Colonic mucosa (tissue), 4 donors: ENCODE data around the gene ATG16L1. TPM values are rescaled to one million over a fixed set of nuclear protein-coding genes. Genes with fewer than 3 reads are reported as not detected.
A peak's percentile ranks its signal among the peaks of the same experiment; 100 is the strongest.

Experiments used
- DNase-seq: peaks from one replicate; pipeline ENCODE4 v3.0.0-alpha.2; 2020
- H3K27ac ChIP-seq: fragments of 200-600 bp; one replicate; pipeline ENCODE4 v1.8.0; 2021
- H3K27me3 ChIP-seq: fragments of 200-600 bp; one replicate; pipeline ENCODE4 v1.8.0; 2021
- H3K36me3 ChIP-seq: fragments of 200-600 bp; one replicate; pipeline ENCODE4 v1.8.0; 2021
- H3K4me1 ChIP-seq: fragments of 200-600 bp; one replicate; pipeline ENCODE4 v1.8.0; 2021; ENCODE audit warnings: mild to moderate bottlenecking
- H3K4me3 ChIP-seq: fragments of 200-600 bp; one replicate; pipeline ENCODE4 v1.8.0; 2021
- H3K9ac ChIP-seq, 2 donors: one replicate each; pipeline ENCODE4 v1.7.0; 2013; ENCODE audit warnings: control low read depth in 2 of 2, low read depth in 2 of 2, low read length in 2 of 2
- H3K9me3 ChIP-seq: fragments of 200-600 bp; one replicate; pipeline ENCODE4 v1.8.0; 2021
- intact Hi-C: fragments of 100-400 bp; cut with DNase I; formaldehyde crosslinking; loops from one replicate; pipeline ENCODE4 v1.14.1; 2022
- total RNA-seq, 2 donors: library from RNA; stranded (reverse); fragmentation: NEBNext Ultra II Directional in 1 of 2; extraction: Animal tissue kit (Norgen Biotek cat#: 25700) in 1 of 2; gene quantifications; one replicate each; pipeline ENCODE4 v1.2.1, GENCODE V29; 2021
- TF ChIP-seq, protein P1 (sequence below): fragments of 200-600 bp; IDR thresholded peaks from one replicate; pipeline ENCODE4 v1.8.0; 2022; ENCODE audit warnings: antibody characterized with exemption, mild to moderate bottlenecking
- donor health status: healthy.
- donor health status: DM: no; HTN: no; CAD: no.
- donor health status: DM: no; HTN: no; CAD: no.

ATG16L1 gene
- total RNA-seq, 2 donors from 2014 or later = 32.1 to 36.3 TPM

DNA sequence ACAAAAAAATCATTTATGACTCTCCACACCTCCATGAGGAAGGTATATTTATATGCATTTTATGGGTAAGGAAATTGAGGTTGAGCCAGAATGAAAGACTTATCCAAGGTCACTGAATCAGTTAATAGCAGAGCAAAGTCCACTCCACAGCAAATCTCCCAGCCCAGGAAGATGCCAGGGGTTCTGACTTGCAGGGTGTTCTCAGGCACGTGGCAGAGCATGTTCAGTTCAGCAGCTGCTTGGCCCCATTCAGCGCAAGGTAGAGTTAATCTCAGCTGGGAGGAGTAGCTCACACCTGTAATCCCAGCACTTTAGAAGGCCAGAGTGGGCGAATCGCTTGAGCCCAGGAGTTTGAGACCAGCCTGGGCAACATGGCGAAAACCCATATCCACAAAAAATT is 85.1 kb downstream of the ATG16L1 start:
- Histone ChIP-seq H3K27ac (no peak overlapping the region), H3K9ac (no peak overlapping the region), H3K36me3 (no peaks in the 10 kb centered on the region), H3K27me3 (no peaks in the 10 kb centered on the region), H3K4me3 (no peak overlapping the region), H3K9me3 (no peaks in the 10 kb centered on the region), H3K4me1 (no peaks in the 10 kb centered on the region)
- intact Hi-C loops = no loop called here
- peak; percentile 76 for DNase-seq
- TF ChIP-seq, protein P1, sequence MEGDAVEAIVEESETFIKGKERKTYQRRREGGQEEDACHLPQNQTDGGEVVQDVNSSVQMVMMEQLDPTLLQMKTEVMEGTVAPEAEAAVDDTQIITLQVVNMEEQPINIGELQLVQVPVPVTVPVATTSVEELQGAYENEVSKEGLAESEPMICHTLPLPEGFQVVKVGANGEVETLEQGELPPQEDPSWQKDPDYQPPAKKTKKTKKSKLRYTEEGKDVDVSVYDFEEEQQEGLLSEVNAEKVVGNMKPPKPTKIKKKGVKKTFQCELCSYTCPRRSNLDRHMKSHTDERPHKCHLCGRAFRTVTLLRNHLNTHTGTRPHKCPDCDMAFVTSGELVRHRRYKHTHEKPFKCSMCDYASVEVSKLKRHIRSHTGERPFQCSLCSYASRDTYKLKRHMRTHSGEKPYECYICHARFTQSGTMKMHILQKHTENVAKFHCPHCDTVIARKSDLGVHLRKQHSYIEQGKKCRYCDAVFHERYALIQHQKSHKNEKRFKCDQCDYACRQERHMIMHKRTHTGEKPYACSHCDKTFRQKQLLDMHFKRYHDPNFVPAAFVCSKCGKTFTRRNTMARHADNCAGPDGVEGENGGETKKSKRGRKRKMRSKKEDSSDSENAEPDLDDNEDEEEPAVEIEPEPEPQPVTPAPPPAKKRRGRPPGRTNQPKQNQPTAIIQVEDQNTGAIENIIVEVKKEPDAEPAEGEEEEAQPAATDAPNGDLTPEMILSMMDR = no peak

DNA sequence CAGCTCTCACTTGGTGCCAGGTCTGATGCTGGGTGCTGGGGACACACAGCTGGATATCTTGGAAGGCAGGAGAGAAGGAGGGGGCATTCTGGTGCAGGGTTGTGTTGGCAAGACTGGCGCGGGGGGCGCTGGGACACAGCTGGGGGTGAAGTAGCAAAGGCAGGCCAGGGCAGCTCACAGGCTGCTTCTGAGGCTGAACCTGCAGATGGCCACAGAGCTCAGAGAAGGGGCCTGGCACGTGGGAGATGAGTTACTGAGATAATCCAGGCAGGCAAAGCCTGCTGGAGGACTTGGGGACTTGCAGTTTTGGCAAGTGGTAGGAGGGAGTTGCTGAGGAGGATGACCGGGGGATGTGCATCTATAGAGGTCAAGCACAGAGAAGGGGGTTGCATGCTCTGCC is 86.6 kb downstream of the ATG16L1 start:
- no peaks in the 10 kb centered on the region for H3K9me3 ChIP-seq
- H3K27ac ChIP-seq = no peak overlapping the region
- no peaks in the 10 kb centered on the region for H3K4me1 ChIP-seq
- H3K9ac ChIP-seq = no peak overlapping the region
- DNase-seq = no peak
- H3K36me3 ChIP-seq = no peaks in the 10 kb centered on the region
- intact Hi-C loops = no loop called here
- TF ChIP-seq, protein P1 = no peak
- H3K4me3 ChIP-seq = no peak overlapping the region
- H3K27me3 ChIP-seq = no peaks in the 10 kb centered on the region

DNA sequence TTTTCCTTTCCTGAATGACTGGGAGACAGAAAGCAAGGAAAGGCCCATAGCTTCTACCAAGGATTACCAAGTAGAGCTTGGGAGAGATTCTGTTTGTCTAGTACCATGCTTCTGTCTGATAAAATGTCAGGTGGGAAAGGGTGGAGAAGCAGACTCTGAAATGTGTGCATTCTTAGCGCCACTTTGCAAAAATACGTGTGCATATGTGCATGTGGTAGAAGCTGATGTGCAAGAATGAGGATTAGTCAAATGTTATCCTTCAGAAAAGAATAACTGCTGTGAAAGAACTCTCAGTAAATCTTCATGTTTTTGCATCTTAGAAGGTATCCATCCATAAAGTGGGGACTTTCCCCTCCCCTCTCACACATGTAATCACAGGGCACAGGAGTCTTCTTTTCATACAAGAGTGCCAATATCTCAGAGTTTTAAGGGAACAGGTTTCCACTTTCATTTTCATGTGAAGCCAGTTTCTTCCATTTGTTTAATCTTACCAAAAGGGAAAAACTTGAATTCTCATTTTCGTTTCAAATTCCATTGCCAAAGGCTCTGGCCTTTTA is 87.4 kb downstream of the ATG16L1 start:
- TF ChIP-seq, protein P1 = no peak
- H3K4me3 ChIP-seq = no peak overlapping the region
- no peak overlapping the region for H3K27ac ChIP-seq
- no peaks in the 10 kb centered on the region for H3K27me3 ChIP-seq
- no peaks in the 10 kb centered on the region for H3K9me3 ChIP-seq
- no peaks in the 10 kb centered on the region for H3K36me3 ChIP-seq
- DNase-seq = no peak
- H3K9ac ChIP-seq = no peak overlapping the region
- no peaks in the 10 kb centered on the region for H3K4me1 ChIP-seq
- intact Hi-C loops = no loop called here

DNA sequence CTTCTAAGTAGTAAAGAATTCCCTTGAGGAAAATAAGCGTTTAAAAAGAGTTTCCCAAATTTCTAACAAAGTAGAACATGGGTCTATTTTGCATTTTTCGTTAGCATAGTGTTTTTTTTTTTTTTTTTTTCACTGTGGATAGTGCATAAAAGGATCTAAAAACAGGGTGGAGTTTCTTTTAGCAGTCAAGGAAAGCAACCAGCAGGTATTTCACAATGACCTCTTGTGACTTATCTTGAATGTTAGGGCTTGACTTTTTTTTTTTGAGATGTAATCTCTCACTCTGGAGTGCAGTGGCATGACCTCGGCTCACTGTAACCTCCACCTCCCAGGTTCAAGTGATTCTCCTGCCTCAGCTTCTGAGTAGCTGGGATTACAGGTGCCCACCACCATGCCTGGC is 88.0 kb downstream of the ATG16L1 start:
- H3K9ac ChIP-seq = no peak overlapping the region
- no peaks in the 10 kb centered on the region for H3K9me3 ChIP-seq
- H3K36me3 ChIP-seq = no peaks in the 10 kb centered on the region
- no peak overlapping the region for H3K27ac ChIP-seq
- TF ChIP-seq, protein P1 = no peak
- H3K4me3 ChIP-seq = no peak overlapping the region
- no peak for DNase-seq
- intact Hi-C loops = no loop called here
- no peaks in the 10 kb centered on the region for H3K4me1 ChIP-seq
- H3K27me3 ChIP-seq = no peaks in the 10 kb centered on the region

DNA sequence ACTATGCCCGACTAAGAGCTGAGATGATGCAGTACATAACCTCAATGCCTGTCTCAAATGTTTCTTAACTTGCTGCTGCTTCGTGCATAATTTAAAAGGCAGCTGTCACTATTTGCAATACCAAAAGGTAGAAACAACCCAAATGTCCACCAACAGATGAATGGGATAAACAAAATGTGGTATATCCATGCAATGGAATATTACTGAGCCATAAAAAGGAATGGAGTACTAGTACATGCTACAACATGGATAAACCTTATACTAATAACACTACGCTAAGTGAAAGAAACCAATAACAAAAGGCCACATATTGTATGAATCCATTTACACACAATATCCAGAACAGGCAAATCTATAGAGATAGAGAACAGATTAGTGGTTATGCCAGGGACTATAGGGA is 89.8 kb downstream of the ATG16L1 start:
- TF ChIP-seq, protein P1 = no peak
- Histone ChIP-seq H3K4me3 (no peak overlapping the region), H3K36me3 (no peaks in the 10 kb centered on the region), H3K27me3 (no peaks in the 10 kb centered on the region), H3K4me1 (no peaks in the 10 kb centered on the region), H3K27ac (no peak overlapping the region), H3K9me3 (no peaks in the 10 kb centered on the region), H3K9ac (no peak overlapping the region)
- no peak for DNase-seq
- intact Hi-C loops = no loop called here
